NCI-H2107 treated with DMSO at 0.1 percent for 48 hours (cell line): Measurements from ENCODE around the gene TMEM119.
A peak's percentile ranks its signal among the peaks of the same experiment; 100 is the strongest.
"Not testable (repeated sequence)": the region's sequence is repeated elsewhere in the genome, so short reads cannot be mapped to it uniquely, and the experiment has no call there.

Source experiments
- DNase-seq: peaks from one replicate; lab custom pipeline; 2025; ENCODE audit not compliant: unreplicated experiment; lab: John Stamatoyannopoulos, UW

Gene TMEM119

GRCh38 chr12:108635201-108635996, 37.5 kb upstream of the TMEM119 start:
- DNase-seq, result peak; percentile 86

DNA sequence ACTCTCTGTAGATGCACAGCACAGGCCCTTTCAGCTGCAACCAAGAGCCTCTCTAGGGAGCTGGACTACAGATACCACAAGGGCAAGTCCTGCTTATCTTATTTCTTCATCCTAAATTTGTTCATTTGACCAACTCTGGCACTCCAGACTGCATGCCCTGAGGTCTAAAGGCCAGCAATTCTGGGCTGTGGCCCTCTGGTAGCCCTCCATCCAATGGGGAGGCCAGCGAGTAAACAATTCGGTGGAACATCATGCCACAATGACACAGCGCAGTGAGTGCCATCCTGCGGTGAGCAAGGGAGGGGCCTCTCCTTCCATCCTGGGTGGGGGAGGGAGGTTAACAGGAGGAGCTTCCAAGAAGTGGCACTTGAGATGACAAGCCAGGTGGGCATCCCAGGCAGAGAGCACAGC, 36.5 kb upstream of the TMEM119 start:
- peak; percentile 81 for DNase-seq

DNA sequence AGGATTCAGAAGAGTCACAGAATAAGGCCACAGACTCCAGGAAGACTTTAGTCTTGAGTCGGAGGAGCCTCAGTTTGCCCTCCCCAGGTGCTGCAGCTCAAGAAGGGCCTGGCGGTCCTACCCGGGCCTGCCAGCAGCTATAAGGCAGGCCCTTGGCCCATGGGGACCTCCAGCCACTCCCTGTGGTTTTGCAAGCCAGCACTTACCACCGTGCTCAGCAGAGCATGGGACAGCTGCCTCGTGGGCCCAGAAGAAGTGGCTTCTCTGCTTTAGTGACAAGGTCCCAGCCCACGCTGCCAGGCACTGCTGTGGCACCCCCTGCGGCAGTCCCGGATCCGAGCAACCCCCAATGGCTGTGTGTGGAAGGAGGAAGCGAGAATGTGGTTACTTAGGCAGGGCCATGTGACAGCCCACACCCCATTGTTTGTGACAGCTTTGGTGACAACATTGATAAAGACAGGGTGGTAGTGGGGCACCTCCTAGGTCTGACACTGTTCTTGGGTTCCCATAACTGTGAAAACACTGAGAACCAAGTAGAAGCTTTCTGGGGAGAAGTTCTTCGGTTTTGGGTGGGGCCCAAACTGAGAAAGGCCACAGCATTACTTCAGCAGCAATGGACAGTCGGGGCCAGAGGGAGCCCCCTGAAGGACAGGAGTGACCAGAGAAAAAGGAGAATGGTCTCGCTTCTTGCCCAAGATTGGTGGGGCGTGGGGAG, 35.8 kb upstream of the TMEM119 start, which contains the start of gene SELPLG:
Gene SELPLG, minus strand, starts transcription at position 361 of the 715 bp plus-strand sequence. CDS start 9,587 bp downstream, outside the sequence.
- DNase-seq, result peak; percentile 74

GRCh38 chr12:108633081-108633533, 35.2 kb upstream of the TMEM119 start:
- DNase-seq, result no peak

DNA sequence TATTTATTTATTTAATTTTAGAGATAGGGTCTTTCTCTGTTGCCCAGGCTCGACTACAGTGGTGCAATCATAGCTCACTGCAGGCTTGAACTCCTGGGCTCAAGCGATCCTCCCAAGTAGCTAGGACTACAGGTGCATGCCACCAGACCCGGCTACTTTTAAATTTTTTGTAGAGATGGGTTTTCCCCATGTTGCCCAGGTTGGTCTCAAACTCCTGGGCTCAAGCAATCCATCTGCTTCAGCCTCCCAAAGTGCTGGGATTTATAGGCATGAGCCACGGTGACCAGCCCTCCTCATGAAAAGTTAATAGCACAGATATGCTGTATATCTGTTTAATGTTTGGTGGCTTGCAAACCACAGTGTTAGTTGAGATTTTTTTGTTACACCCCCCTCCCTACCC, 33.4 kb upstream of the TMEM119 start:
- not testable (repeated sequence) for DNase-seq

DNA sequence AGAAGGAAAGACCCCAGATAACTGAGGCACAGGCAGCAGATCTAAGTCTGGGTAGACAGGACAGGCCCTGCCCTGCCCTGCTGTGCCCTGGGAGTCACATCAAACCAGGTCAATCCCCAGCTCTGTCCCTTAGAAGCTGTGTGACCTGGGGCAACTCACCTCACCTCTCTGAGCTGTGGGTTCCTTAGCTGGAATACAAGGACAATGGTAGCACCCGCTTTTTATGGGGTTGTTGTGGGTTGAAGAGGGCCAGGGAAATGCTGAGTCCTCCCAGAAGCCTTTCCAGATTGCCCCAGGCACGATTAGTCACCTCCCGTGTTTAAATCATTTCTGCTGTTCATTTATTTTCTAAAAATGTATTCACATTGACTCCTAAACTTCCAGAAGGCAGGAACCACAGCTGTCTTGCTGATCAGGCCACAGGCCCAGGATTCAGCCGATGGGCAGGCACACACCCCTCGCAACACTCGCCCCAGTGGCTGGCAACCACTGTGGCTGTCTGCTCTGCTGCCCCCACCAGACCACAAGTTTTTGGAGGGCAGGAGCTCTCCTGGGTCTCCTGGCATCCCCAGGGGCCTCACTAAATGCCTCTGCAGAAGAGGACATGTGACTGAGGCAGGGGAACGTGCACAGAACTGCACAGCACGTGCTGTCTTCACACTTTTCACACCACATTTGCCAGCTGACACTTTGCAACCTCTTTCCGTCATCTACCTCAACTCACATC, 32.8 kb upstream of the TMEM119 start:
- no peak for DNase-seq

DNA sequence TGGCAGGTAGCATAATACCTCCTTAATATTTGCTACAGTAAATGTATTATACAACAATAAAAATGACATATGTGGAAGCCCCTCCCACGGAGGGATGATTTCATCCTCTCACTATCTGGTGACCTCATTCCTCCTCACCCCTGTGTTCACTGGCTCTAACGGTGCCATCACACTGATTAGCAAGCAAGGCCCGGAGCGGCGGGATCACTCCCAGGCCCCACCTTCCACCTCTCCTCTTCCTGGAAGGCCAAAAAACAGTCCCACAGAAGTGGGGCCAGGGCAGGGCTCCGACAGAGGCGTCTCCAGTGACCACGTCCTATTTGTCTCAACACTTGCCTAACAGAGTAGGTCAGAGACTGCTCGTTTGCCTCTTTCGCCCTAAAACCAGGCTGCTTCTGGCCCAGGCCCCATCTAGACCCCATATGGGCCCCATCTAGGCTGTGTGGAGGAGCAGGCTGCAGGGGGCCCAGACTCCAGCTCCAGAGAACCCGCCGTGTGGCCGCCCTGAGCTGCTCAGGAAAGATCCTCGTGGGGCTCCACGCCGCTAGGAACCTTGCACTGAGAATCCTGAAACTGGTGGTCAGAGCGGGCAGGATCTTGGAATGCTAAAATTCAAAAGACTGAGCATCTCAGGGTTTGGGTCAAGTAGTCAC, 32.1 kb upstream of the TMEM119 start:
- DNase-seq, result no peak

DNA sequence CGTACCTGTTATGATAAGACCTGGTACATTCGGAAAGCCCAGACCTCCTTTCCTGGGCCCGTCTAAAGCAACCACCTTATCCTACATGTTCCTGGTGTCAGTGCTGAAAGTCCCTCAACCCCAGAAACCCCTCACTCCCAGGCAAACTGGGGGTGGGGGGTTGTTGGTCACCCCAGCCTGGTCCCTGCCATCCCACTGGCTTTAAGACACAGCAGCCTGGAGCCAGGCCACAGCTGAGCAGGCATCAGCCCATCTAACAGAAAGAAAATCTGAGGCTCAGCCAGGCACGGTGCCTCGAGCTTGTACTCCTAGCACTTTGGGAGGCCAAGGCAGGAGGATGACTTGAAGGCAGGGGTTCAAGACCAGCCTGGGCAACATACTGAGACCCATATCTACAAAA, 31.3 kb upstream of the TMEM119 start:
- DNase-seq, result no peak

GRCh38 chr12:108627134-108627920, 29.4 kb upstream of the TMEM119 start:
- DNase-seq, result no peak

- DNase-seq, result no peak
Measured at GRCh38 chr12:108625228-108625627, 27.3 kb upstream of the TMEM119 start.

GRCh38 chr12:108623577-108623976, 25.7 kb upstream of the TMEM119 start:
- no peak for DNase-seq

DNA sequence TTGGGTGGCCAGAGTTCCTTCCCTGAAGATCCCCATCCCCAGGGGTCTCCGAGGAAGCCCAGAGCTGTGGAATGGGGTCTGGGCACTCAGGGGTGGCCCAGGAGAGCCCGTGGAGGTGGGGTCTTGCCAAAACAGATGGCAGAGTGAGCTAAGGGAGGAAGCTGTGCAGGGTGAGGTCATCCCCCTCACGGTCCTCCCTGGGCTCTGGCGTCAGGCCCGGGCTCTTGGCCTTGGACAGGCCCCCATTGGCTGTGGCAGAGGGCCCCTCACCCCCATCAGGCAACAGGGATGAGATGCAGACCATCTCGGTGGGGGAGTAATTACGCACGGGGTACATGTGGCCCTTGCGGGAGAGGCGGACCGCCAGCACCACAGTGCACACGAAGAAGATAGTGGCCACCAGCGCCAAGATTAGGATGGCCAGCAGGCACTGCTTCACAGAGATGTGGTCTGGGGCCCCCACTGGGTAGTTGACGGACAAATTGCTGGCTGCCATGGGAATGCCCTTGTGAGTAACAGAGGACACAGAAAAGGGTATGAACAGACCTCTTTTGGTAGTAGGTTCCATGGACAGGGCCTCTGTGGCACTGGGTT, 25.1 kb upstream of the TMEM119 start:
- DNase-seq, result no peak

- no peak for DNase-seq
Measured at GRCh38 chr12:108622421-108622820, 24.5 kb upstream of the TMEM119 start.

DNA sequence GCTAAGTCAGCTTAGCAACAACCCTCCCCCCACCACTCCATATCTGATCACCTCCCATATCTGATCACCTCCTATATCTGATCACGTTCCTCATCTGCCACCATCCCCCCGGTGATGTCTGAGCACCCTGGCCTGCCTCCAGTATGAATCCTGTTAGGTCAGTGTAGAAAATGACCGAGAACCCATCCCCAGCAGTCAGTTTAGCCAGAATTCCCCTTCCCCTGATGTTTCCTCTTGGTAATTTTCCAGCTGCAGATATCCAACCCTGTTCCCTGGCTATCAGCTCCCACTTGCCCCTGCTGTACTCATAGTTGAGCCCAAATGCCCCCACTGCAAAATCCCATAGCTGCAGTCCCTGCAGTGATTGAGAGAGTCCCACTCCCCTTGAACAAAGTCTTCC, 23.3 kb upstream of the TMEM119 start:
- DNase-seq, result no peak

GRCh38 chr12:108620236-108620879, 22.5 kb upstream of the TMEM119 start:
- no peak for DNase-seq

DNA sequence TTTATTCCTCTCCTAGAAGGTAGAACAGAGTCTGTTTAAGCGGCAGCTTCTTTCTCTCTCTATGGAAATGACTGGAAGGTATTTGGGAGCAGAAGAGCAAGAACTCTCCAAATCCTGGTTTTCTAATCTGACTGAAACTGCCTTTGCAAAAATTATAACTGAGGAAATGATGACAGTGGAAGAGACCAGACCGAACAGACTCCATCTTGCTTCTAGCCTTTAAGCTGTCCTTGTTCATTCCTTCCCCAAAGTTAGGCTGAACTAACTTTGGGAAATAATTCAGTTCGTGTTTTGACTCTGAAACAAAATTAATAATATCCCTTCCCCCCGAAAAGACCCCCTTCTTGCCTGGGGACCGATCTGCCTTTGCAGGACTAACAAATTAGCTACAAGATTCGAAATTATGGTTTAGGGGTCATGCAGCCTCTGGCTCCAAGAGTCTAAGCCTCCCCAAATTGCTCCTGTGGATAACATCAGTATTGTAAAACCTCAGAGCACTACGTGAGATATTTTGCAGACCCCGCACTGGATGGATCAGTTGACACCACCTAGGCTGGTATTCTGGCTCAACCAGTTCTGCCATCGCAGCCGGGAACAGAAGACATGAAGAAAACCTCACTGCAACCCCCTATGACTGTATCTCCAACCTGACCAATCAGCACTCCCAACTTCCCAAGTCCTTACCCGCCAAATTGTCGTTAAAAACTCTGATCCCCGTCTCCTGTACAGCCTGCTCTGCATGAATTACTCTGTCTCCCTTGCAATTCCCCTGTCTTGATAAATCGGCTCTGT, 21.7 kb upstream of the TMEM119 start:
- no peak for DNase-seq

GRCh38 chr12:108618953-108619274, 21.0 kb upstream of the TMEM119 start:
- DNase-seq, result not testable (repeated sequence)

DNA sequence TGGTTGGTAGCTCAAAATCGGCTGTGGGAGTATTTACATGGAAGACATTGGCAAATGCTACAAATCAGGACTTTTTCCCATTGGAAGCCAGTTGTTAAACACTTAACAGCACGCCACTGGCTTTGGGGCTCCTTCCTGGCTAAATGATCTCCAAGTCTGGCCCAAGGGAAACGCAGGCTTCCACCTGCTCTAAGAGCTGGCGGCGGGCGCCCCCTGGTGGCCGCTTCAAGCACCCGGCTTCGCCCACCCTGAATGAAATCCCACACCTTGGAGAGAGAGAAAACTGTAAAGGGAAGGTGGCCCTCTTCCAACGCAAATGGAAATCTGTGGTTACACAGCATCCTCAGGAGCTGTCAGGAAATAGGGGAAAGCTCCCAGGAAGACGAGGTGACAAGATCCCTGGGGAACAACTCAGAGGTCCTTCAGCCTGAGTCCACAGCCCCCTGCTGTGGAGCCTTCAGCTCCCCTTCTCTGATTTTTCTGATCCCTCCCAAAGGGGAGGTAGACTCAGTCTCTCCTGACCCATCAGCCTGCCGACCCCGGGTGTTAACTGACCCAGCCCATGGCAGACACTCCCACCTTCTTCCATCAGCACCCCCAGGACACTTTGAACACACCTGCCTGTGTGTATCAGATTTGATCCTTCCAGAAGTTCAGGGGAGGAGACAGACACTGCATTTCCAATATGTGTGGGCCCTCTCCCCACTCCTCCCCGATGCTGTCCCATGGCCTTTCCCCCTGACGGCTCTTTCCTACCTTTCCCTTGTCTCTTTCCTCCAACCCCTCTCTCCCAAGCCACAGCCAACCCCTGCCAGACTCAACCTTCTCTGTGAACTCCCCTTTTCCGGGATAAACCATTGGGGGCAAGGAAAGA, 20.4 kb upstream of the TMEM119 start:
- DNase-seq, result peak; percentile 89
